GM10248 (cell line): ENCODE data around the gene PTPRN2.

ENCODE experiments used
- CTCF ChIA-PET: fragments of 300-600 bp; sonication (Branson Sonifier 250); formaldehyde crosslinking; extraction: SDS; loops from one replicate; lab custom pipeline; 2021; ENCODE audit warnings: antibody characterized with exemption; lab: Yijun Ruan, JAX
- POLR2A ChIA-PET: fragments of 350-650 bp; sonication (Branson Sonifier 250); formaldehyde crosslinking; extraction: SDS; loops from one replicate; lab custom pipeline; 2020; ENCODE audit warnings: antibody characterized with exemption; lab: Yijun Ruan, JAX
- DNase-seq: peaks from one replicate; pipeline ENCODE4 v3.0.0; 2012; ENCODE audit errors: extremely low spot score
- CTCF ChIP-seq: IDR thresholded peaks from 2 replicates; pipeline ENCODE4 v1.5.1; 2012; ENCODE audit warnings: mild to moderate bottlenecking, low read depth; ENCODE audit errors: extremely low read depth, missing control alignments, control extremely low read depth

PTPRN2 gene

GRCh38 chr7:157587805-157588560 is 999.6 kb downstream of the PTPRN2 start:
- TF ChIP-seq CTCF = no peak
- CTCF ChIA-PET = no interaction called here
- POLR2A ChIA-PET = no interaction called here
- no peak for DNase-seq

DNA sequence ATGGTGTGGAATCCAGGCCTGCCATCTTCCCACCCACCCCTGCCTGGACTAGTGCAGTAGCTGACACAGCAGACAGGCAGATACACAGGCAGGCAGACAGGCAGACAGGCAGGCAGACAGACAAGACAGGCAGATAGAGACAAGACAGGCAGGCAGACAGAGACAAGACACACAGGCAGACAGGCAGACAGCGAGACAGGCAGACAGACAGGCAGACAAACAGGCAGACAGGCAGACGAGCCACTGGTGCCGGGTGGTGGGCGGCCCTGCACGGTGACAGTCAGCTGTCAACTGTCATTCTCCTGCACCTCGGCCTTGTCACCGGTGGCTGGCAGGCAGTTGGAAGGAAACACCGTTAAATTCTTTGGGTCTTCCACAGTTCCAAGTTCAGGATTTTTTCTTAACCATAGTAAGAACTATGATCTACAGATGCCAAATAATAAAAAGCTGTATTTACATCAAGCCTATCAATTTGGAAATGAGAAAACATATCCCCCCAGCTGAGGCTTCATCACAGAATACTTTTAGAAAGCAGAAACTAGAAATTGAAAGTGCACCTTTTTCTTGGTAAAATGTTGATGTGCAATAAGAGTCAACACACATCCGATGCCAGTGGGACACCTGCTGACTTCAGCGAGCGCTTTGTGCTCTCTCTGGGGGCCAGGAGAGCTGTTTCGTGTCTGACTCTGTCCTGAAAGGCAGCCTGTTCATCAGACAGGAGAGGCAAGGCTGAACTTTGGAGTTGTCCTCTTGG is 1000.4 kb downstream of the PTPRN2 start:
- TF ChIP-seq CTCF = no peak
- ChIA-PET POLR2A (no interaction called here), CTCF (no interaction called here)
- DNase-seq = no peak

DNA sequence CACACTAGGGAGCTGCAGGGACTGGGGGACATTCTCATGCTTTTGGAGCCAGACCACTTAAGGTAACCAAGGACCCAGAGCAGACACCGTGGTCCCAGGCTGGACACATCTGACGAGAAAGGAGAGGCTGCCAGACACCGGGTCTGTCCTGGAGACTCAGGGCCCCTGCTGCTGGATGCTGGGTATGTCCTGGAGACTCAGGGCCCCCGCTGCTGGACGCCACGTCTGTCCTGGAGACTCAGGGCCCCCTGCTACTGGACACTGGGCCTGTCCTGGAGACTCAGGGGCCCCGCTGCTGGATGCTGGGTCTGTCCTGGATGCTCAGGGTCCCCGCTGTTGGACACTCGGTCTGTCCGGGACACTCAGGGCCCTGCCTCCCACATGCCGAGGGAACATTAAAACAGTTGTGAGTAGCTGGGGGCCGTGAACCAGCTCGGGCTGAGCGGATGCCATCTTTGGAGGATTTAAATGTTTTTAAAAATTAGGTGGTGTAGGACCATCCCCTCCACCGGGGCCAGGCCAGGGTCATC is 1001.1 kb downstream of the PTPRN2 start:
- POLR2A ChIA-PET = no interaction called here
- CTCF ChIA-PET = no interaction called here
- DNase-seq = no peak
- TF ChIP-seq CTCF = no peak

DNA sequence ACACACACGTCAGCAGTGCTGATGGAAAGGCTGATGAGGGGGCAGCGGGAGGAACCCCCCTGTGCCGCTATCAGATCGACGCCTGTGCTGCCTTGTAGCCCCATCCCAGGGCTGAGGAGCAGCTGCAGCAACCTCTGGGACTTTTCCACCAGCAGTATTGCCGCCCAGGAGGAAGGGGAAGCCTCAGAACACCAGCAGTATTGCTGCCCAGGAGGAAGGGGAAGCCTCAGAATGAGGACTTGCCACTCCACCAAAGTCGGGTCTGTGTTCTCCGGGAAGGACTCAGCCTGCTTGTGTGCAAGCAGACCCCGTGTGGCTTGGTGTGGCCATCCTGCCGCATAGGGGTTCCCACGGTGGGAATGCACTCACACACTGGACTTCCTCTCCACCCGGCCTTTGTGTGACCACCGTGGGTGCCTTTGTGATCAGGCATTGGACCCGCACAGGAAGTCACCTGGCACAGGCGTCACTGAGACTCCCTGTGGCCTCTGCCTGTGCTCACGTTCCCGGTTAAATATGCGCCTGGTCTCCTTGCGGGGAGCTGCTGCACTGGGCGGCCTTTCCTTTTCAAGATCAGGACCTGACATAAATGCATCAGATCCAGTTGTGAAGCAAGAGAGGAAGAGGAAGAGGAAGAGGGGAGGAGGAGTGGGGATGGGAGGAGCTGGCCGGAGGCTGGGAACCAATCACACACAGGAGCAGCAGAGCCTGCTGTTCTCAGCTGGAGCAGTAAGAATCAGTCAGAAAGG is 1002.3 kb downstream of the PTPRN2 start:
- DNase-seq = no peak
- POLR2A ChIA-PET = no interaction called here
- CTCF ChIA-PET = no interaction called here
- TF ChIP-seq CTCF = no peak

- TF ChIP-seq CTCF = no peak
- ChIA-PET POLR2A (no interaction called here), CTCF (no interaction called here)
- no peak for DNase-seq
Observed at GRCh38 chr7:157584420-157584819, 1003.2 kb downstream of the PTPRN2 start.

DNA sequence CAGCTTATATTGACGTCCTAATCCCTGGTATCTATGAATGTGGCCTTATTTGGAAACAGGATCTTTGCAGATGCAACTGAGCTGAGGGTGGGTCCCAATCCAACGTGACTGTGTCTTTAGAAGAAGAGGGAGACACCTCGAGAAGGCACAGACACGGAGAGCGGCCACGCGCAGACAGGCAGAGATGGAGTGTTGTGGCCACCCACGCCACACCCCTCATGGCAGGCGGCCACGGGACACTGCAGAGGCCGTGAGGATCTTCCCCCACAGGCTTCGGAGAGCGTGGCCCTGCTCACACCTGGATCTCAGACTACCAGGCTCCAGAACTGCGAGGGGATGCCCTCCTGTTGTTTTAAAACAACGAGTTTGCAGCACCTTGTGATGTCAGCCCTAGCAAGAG is 1005.9 kb downstream of the PTPRN2 start:
- ChIA-PET CTCF (no interaction called here), POLR2A (no interaction called here)
- DNase-seq = no peak
- no peak for TF ChIP-seq CTCF
